Activated naive CD4-positive, alpha-beta T cell treated with Interleukin-2 at 50 U/mL for 16 hours (primary cell): ENCODE data around the gene CD109.
"Not testable (repeated sequence)": the region's sequence is repeated elsewhere in the genome, so short reads cannot be mapped to it uniquely, and the experiment has no call there.

ENCODE experiments used
- DNase-seq: peaks from one replicate; pipeline ENCODE4 v3.0.0-alpha.2; 2020

The CD109 gene

GRCh38 chr6:73695619-73696421 is at the start of gene CD109:
Gene CD109 (plus strand): TSS chr6:73696203. CDS start chr6:73696216, 13 bp downstream.
- peak; percentile 75 for DNase-seq

- no peak for DNase-seq
These were observed 47.8 kb upstream of the CD109 start for GRCh38 chr6:73648166-73648565.

- no peak for DNase-seq
These were observed 46.2 kb upstream of the CD109 start for GRCh38 chr6:73649783-73650182.

- DNase-seq: peak; percentile 68
These were observed 43.1 kb upstream of the CD109 start for GRCh38 chr6:73652637-73653570.

GRCh38 chr6:73653571-73654424 is 42.2 kb upstream of the CD109 start, which contains the start of gene SLC17A5:
Gene SLC17A5 (minus strand): TSS chr6:73653992. CDS start chr6:73653886, 106 bp downstream.
- peak; percentile 93 for DNase-seq

GRCh38 chr6:73655341-73655917 is 40.6 kb upstream of the CD109 start:
- DNase-seq: no peak

GRCh38 chr6:73656531-73657145 is 39.4 kb upstream of the CD109 start:
- no peak for DNase-seq

GRCh38 chr6:73657201-73657600 is 38.8 kb upstream of the CD109 start:
- no peak for DNase-seq

GRCh38 chr6:73664701-73665100 is 31.3 kb upstream of the CD109 start:
- DNase-seq: no peak

GRCh38 chr6:73665686-73666319 is 30.2 kb upstream of the CD109 start:
- DNase-seq: no peak

- no peak for DNase-seq
These were observed 29.6 kb upstream of the CD109 start for GRCh38 chr6:73666393-73666792.

GRCh38 chr6:73667798-73668197 is 28.2 kb upstream of the CD109 start:
- no peak for DNase-seq

GRCh38 chr6:73669005-73669404 is 27.0 kb upstream of the CD109 start:
- no peak for DNase-seq

GRCh38 chr6:73671911-73672685 is 23.9 kb upstream of the CD109 start:
- no peak for DNase-seq

GRCh38 chr6:73675466-73676098 is 20.4 kb upstream of the CD109 start:
- peak; percentile 66 for DNase-seq

GRCh38 chr6:73679009-73679408 is 17.0 kb upstream of the CD109 start:
- no peak for DNase-seq

- DNase-seq: not testable (repeated sequence)
These were observed 16.2 kb upstream of the CD109 start for GRCh38 chr6:73679846-73680245.

- DNase-seq: no peak
These were observed 15.6 kb upstream of the CD109 start for GRCh38 chr6:73680289-73680918.

GRCh38 chr6:73683574-73683973 is 12.4 kb upstream of the CD109 start:
- DNase-seq: not testable (repeated sequence)
